ENCODE results near the gene HOXB9. TPM values are rescaled to one million over a fixed set of nuclear protein-coding genes. Genes with fewer than 3 reads are reported as not detected.

Gene HOXB9
- total and polyA plus RNA-seq, 2 of the 13 experiments (the other 11 are each of a cell fraction or from before 2014, with no cell fraction given) = not detected

DNA sequence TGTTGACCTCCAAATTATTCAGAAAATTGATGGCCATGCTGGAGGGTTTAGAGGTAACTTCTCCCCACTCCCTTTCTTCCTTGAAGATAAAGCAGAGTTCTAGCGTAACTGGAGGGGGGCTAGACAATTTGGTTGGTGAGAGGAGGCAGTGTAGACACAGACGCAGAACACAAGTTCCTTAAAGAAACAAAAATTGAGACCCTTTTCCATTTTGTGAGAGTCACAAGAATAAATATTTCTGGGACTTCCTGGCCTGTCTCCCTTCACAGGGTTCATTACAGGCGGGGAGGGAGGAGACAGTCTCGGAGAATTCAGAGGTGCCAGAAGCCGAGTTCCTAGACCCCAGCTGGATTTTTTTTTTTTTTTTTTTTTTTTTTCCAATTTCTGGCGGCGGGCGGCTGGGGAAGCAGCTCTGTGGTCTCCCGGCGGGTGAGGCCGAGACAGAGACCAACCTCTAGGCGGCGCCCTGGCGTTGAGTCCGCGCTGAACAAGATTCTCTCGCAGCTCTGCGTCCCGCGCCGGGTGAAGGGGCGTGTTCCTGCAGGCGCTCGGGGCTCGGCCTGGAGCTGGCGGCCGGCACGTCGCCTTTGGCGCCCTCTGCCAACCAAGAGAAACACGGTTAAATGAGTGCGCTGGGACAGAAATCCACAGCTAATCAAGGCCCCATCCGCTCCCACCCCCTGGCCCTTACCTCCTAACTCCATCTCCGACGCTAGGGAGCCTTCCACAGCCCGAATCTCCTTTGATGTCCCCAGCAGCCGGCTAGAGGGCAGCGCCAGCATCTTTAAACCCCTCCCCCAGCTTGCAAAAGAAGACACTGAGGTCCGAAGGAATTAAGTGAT, 10.2 kb upstream of the HOXB9 start (continued):
- no peak for TF ChIP-seq TOE1 (CRISPR knock-in tag; IDR thresholded peaks at IDR 0.05)
- no peak for TF ChIP-seq ONECUT2 (CRISPR knock-in tag; IDR thresholded peaks at IDR 0.05)
- TF ChIP-seq, protein P1, sequence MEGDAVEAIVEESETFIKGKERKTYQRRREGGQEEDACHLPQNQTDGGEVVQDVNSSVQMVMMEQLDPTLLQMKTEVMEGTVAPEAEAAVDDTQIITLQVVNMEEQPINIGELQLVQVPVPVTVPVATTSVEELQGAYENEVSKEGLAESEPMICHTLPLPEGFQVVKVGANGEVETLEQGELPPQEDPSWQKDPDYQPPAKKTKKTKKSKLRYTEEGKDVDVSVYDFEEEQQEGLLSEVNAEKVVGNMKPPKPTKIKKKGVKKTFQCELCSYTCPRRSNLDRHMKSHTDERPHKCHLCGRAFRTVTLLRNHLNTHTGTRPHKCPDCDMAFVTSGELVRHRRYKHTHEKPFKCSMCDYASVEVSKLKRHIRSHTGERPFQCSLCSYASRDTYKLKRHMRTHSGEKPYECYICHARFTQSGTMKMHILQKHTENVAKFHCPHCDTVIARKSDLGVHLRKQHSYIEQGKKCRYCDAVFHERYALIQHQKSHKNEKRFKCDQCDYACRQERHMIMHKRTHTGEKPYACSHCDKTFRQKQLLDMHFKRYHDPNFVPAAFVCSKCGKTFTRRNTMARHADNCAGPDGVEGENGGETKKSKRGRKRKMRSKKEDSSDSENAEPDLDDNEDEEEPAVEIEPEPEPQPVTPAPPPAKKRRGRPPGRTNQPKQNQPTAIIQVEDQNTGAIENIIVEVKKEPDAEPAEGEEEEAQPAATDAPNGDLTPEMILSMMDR (CRISPR knock-in tag; IDR thresholded peaks at IDR 0.05) = peak; percentile 74
- TF ChIP-seq RBM39 (IDR thresholded peaks at IDR 0.05; ENCODE audit: low read depth, low read length, poor library complexity, severe bottlenecking) = peak; percentile 83
- TF ChIP-seq ZNF260 (CRISPR knock-in tag; IDR thresholded peaks at IDR 0.05; ENCODE audit: borderline replicate concordance, low read depth) = no peak
- TF ChIP-seq, protein P2, sequence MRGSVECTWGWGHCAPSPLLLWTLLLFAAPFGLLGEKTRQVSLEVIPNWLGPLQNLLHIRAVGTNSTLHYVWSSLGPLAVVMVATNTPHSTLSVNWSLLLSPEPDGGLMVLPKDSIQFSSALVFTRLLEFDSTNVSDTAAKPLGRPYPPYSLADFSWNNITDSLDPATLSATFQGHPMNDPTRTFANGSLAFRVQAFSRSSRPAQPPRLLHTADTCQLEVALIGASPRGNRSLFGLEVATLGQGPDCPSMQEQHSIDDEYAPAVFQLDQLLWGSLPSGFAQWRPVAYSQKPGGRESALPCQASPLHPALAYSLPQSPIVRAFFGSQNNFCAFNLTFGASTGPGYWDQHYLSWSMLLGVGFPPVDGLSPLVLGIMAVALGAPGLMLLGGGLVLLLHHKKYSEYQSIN (CRISPR knock-in tag; IDR thresholded peaks at IDR 0.05; ENCODE audit: borderline replicate concordance) = no peak
- TF ChIP-seq CHD4 (IDR thresholded peaks at IDR 0.05; ENCODE audit: borderline replicate concordance, low read length) = no peak
- TF ChIP-seq, protein P3, sequence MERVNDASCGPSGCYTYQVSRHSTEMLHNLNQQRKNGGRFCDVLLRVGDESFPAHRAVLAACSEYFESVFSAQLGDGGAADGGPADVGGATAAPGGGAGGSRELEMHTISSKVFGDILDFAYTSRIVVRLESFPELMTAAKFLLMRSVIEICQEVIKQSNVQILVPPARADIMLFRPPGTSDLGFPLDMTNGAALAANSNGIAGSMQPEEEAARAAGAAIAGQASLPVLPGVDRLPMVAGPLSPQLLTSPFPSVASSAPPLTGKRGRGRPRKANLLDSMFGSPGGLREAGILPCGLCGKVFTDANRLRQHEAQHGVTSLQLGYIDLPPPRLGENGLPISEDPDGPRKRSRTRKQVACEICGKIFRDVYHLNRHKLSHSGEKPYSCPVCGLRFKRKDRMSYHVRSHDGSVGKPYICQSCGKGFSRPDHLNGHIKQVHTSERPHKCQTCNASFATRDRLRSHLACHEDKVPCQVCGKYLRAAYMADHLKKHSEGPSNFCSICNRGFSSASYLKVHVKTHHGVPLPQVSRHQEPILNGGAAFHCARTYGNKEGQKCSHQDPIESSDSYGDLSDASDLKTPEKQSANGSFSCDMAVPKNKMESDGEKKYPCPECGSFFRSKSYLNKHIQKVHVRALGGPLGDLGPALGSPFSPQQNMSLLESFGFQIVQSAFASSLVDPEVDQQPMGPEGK (CRISPR knock-in tag; IDR thresholded peaks at IDR 0.05) = peak; percentile 65
- no peak for TF ChIP-seq CBX2 (IDR thresholded peaks at IDR 0.05; ENCODE audit: low read depth, low read length)
- peak; percentile 90; the same call in 1 of the 2 replicates for TF ChIP-seq CBX2 (CRISPR knock-in tag; IDR thresholded peaks at IDR 0.05; ENCODE audit: low read depth)
- TF ChIP-seq, protein P4, sequence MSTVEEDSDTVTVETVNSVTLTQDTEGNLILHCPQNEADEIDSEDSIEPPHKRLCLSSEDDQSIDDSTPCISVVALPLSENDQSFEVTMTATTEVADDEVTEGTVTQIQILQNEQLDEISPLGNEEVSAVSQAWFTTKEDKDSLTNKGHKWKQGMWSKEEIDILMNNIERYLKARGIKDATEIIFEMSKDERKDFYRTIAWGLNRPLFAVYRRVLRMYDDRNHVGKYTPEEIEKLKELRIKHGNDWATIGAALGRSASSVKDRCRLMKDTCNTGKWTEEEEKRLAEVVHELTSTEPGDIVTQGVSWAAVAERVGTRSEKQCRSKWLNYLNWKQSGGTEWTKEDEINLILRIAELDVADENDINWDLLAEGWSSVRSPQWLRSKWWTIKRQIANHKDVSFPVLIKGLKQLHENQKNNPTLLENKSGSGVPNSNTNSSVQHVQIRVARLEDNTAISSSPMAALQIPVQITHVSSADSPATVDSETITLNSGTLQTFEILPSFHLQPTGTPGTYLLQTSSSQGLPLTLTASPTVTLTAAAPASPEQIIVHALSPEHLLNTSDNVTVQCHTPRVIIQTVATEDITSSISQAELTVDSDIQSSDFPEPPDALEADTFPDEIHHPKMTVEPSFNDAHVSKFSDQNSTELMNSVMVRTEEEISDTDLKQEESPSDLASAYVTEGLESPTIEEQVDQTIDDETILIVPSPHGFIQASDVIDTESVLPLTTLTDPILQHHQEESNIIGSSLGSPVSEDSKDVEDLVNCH (CRISPR knock-in tag; IDR thresholded peaks at IDR 0.05) = no peak
- TF ChIP-seq, protein P5, sequence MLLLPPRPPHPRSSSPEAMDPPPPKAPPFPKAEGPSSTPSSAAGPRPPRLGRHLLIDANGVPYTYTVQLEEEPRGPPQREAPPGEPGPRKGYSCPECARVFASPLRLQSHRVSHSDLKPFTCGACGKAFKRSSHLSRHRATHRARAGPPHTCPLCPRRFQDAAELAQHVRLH (CRISPR knock-in tag; IDR thresholded peaks at IDR 0.05; ENCODE audit: borderline replicate concordance, low read depth) = peak; percentile 56; the same call in 1 of the 2 replicates
- peak; percentile 83 for TF ChIP-seq HOXA5 (CRISPR knock-in tag; IDR thresholded peaks at IDR 0.05)
- TF ChIP-seq YEATS2 (CRISPR knock-in tag; IDR thresholded peaks at IDR 0.05; ENCODE audit: borderline replicate concordance) = peak; percentile 53; the same call in 1 of the 2 replicates
- peak; percentile 74; the same call in 1 of the 2 replicates for TF ChIP-seq CBFB (CRISPR knock-in tag; IDR thresholded peaks at IDR 0.05)
- TF ChIP-seq, protein P6, sequence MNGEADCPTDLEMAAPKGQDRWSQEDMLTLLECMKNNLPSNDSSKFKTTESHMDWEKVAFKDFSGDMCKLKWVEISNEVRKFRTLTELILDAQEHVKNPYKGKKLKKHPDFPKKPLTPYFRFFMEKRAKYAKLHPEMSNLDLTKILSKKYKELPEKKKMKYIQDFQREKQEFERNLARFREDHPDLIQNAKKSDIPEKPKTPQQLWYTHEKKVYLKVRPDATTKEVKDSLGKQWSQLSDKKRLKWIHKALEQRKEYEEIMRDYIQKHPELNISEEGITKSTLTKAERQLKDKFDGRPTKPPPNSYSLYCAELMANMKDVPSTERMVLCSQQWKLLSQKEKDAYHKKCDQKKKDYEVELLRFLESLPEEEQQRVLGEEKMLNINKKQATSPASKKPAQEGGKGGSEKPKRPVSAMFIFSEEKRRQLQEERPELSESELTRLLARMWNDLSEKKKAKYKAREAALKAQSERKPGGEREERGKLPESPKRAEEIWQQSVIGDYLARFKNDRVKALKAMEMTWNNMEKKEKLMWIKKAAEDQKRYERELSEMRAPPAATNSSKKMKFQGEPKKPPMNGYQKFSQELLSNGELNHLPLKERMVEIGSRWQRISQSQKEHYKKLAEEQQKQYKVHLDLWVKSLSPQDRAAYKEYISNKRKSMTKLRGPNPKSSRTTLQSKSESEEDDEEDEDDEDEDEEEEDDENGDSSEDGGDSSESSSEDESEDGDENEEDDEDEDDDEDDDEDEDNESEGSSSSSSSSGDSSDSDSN (CRISPR knock-in tag; IDR thresholded peaks at IDR 0.05) = peak; percentile 95
- TF ChIP-seq ZNF83 (CRISPR knock-in tag; IDR thresholded peaks at IDR 0.05; ENCODE audit: borderline replicate concordance) = no peak

All from HepG2 (cell line).